Liver (tissue), 3 donors: ENCODE results near the gene CDK1.

Source experiments
- ATF3 ChIP-seq: IDR thresholded peaks from 2 replicates; pipeline ENCODE4 v1.6.1; 2016; ENCODE audit warnings: antibody characterized with exemption
- CTCF ChIP-seq: fragments of 150-350 bp; IDR thresholded peaks from 2 replicates; pipeline ENCODE4 v1.5.1; 2017; ENCODE audit warnings: improper control_type of control experiment, low read depth, low read length; ENCODE audit not compliant: missing input control
- EGR1 ChIP-seq, 2 donors: IDR thresholded peaks; 2 replicates each; pipeline ENCODE4 v1.6.1; 2016 to 2018; ENCODE audit warnings: antibody characterized with exemption in 2 of 2, low read depth in 2 of 2
- GABPA ChIP-seq, 2 donors: IDR thresholded peaks in 1 of 2; conservative IDR thresholded peaks in 1 of 2; 2 replicates each; pipeline ENCODE4 v1.6.1; 2016; ENCODE audit warnings: antibody characterized with exemption in 2 of 2, mild to moderate bottlenecking in 1 of 2, moderate library complexity in 1 of 2
- HNF4A ChIP-seq, 2 donors: conservative IDR thresholded peaks; 2 replicates each; pipeline ENCODE4 v1.6.1; 2016; ENCODE audit warnings: antibody characterized with exemption in 2 of 2, mild to moderate bottlenecking in 2 of 2
- JUND ChIP-seq, 2 donors: IDR thresholded peaks; 2 replicates each; pipeline ENCODE4 v1.6.1; 2016; ENCODE audit warnings: antibody characterized with exemption in 2 of 2
- MAX ChIP-seq: IDR thresholded peaks from 2 replicates; pipeline ENCODE4 v1.6.1; 2016; ENCODE audit warnings: antibody characterized with exemption
- RAD21 ChIP-seq, 2 donors: IDR thresholded peaks; 2 replicates each; pipeline ENCODE4 v1.6.1; 2016; ENCODE audit warnings: antibody characterized with exemption in 2 of 2, mild to moderate bottlenecking in 2 of 2
- REST ChIP-seq: IDR thresholded peaks from 2 replicates; pipeline ENCODE4 v1.6.1; 2016; ENCODE audit warnings: antibody characterized with exemption, mild to moderate bottlenecking
- RXRA ChIP-seq, 2 donors: IDR thresholded peaks; 2 replicates each; pipeline ENCODE4 v1.6.1; 2017 to 2018; ENCODE audit warnings: antibody characterized with exemption in 2 of 2, mild to moderate bottlenecking in 1 of 2
- SP1 ChIP-seq: IDR thresholded peaks from 2 replicates; pipeline ENCODE4 v1.6.1; 2018; ENCODE audit warnings: antibody characterized with exemption, mild to moderate bottlenecking
- TAF1 ChIP-seq: conservative IDR thresholded peaks from 2 replicates; pipeline ENCODE4 v1.6.1; 2016; ENCODE audit warnings: antibody characterized with exemption, mild to moderate bottlenecking
- YY1 ChIP-seq: IDR thresholded peaks from 2 replicates; pipeline ENCODE4 v1.6.1; 2016; ENCODE audit warnings: antibody characterized with exemption, mild to moderate bottlenecking
- ZBTB33 ChIP-seq: IDR thresholded peaks from 2 replicates; pipeline ENCODE4 v1.6.1; 2016; ENCODE audit warnings: antibody characterized with exemption
- donor health status: healthy.
- donor health status: healthy.

GRCh38 chr10:60799971-60800650 is 21.8 kb downstream of the CDK1 start:
- no peak for TF ChIP-seq CTCF
- no peak for TF ChIP-seq YY1
- TF ChIP-seq REST = no peak
- TF ChIP-seq GABPA (IDR thresholded peaks at IDR 0.05 in 1 of 2, conservative IDR thresholded peaks at IDR 0.05 in 1 of 2) = no peak
- no peak for TF ChIP-seq EGR1 (IDR thresholded peaks at IDR 0.05; ENCODE audit: low read depth in 2 of 2)
- no peak for TF ChIP-seq RAD21 (IDR thresholded peaks at IDR 0.05)
- no peak for TF ChIP-seq HNF4A (conservative IDR thresholded peaks at IDR 0.05)
- no peak for TF ChIP-seq SP1
- TF ChIP-seq ATF3 = no peak
- no peak for TF ChIP-seq MAX
- no peak for TF ChIP-seq TAF1
- no peak for TF ChIP-seq RXRA (IDR thresholded peaks at IDR 0.05)
- no peak for TF ChIP-seq ZBTB33
- TF ChIP-seq JUND (IDR thresholded peaks at IDR 0.05) = no peak
